Upper lobe of left lung (tissue), 6 donors: ENCODE measurements around the gene ANKS1A. TPM values are rescaled to one million over a fixed set of nuclear protein-coding genes. Genes with fewer than 3 reads are reported as not detected.
"Not testable (repeated sequence)": the region's sequence is repeated elsewhere in the genome, so short reads cannot be mapped to it uniquely, and the experiment has no call there.

Experiments used
- ATAC-seq, 2 donors: fragments of 200-7000 bp; cut with Tn5 transposase; one replicate each; pipeline ENCODE4 v1.9.1; 2022; ENCODE audit warnings: mild to moderate bottlenecking in 2 of 2, moderate library complexity in 2 of 2; ENCODE audit not compliant: low FRiP score in 2 of 2
- DNase-seq, 2 donors: peaks; one replicate each; pipeline ENCODE4 v3.0.0-alpha.2; 2019 to 2020
- H3K27ac ChIP-seq, 4 donors: fragments of 200-600 bp; sonication (generic); one replicate each; pipeline ENCODE4 v1.5.1; 2016 to 2019
- H3K27me3 ChIP-seq, 4 donors: fragments of 200-600 bp; sonication (generic); one replicate each; pipeline ENCODE4 v1.5.1; 2017 to 2019
- H3K36me3 ChIP-seq, 4 donors: fragments of 200-600 bp; sonication (generic); one replicate each; pipeline ENCODE4 v1.5.1; 2016 to 2019
- H3K4me1 ChIP-seq, 4 donors: fragments of 200-600 bp; sonication (generic); one replicate each; pipeline ENCODE4 v1.5.1; 2018 to 2019
- H3K4me3 ChIP-seq, 4 donors: fragments of 200-600 bp; sonication (generic); one replicate each; pipeline ENCODE4 v1.5.1; 2017 to 2019; ENCODE audit warnings: mild to moderate bottlenecking in 2 of 4, moderate library complexity in 1 of 4
- H3K9me3 ChIP-seq, 4 donors: fragments of 200-600 bp; sonication (generic); one replicate each; pipeline ENCODE4 v1.5.1; 2018 to 2019
- CTCF ChIP-seq, 6 experiments: fragments of 450-650 bp in 4 of 6; fragments of 200-600 bp in 2 of 6; sonication (generic) in 2 of 6; IDR thresholded peaks; one replicate each; pipeline ENCODE4 v1.5.1; 2016 to 2019; ENCODE audit warnings: antibody characterized with exemption in 6 of 6
- EP300 ChIP-seq, 4 donors: sonication (generic); formaldehyde crosslinking; IDR thresholded peaks; one replicate each; pipeline ENCODE4 v1.5.1; 2017; ENCODE audit warnings: antibody characterized with exemption in 4 of 4, control low read depth in 2 of 4
- POLR2A ChIP-seq, 4 donors: fragments of 450-650 bp; IDR thresholded peaks; one replicate each; pipeline ENCODE4 v1.5.1; 2016 to 2017; ENCODE audit warnings: antibody characterized with exemption in 4 of 4, mild to moderate bottlenecking in 2 of 4
- POLR2AphosphoS5 ChIP-seq, 2 donors: sonication (generic); formaldehyde crosslinking; IDR thresholded peaks; one replicate each; pipeline ENCODE4 v1.5.1; 2017; ENCODE audit warnings: antibody characterized with exemption in 2 of 2
- WGBS, 2 donors: methylation state at CpG; one replicate each; pipeline ENCODE4 v1.1.5; 2017 to 2018; 5-methylcytosine and 5-hydroxymethylcytosine counted together
- total RNA-seq, 6 donors: library from RNA; depleted of rRNA in 4 of 6; stranded (reverse); fragments of >200 nt in 4 of 6; gene quantifications; one replicate each; pipeline versions ENCODE4 v1.1.0 to v1.2.1, GENCODE V29; 2016 to 2021
- donor health status: DM: no; HTN: no; CAD: no; lungs with moderate emphysema.
- donor health status: DM: no; HTN: yes; CAD: no; lungs with severe emphysema.

ANKS1A gene, protein sequence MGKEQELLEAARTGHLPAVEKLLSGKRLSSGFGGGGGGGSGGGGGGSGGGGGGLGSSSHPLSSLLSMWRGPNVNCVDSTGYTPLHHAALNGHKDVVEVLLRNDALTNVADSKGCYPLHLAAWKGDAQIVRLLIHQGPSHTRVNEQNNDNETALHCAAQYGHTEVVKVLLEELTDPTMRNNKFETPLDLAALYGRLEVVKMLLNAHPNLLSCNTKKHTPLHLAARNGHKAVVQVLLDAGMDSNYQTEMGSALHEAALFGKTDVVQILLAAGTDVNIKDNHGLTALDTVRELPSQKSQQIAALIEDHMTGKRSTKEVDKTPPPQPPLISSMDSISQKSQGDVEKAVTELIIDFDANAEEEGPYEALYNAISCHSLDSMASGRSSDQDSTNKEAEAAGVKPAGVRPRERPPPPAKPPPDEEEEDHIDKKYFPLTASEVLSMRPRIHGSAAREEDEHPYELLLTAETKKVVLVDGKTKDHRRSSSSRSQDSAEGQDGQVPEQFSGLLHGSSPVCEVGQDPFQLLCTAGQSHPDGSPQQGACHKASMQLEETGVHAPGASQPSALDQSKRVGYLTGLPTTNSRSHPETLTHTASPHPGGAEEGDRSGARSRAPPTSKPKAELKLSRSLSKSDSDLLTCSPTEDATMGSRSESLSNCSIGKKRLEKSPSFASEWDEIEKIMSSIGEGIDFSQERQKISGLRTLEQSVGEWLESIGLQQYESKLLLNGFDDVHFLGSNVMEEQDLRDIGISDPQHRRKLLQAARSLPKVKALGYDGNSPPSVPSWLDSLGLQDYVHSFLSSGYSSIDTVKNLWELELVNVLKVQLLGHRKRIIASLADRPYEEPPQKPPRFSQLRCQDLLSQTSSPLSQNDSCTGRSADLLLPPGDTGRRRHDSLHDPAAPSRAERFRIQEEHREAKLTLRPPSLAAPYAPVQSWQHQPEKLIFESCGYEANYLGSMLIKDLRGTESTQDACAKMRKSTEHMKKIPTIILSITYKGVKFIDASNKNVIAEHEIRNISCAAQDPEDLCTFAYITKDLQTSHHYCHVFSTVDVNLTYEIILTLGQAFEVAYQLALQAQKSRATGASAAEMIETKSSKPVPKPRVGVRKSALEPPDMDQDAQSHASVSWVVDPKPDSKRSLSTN
- 10 to 100 TPM; 47.2 to 85.3 (median 53.5) TPM for total RNA-seq

DNA sequence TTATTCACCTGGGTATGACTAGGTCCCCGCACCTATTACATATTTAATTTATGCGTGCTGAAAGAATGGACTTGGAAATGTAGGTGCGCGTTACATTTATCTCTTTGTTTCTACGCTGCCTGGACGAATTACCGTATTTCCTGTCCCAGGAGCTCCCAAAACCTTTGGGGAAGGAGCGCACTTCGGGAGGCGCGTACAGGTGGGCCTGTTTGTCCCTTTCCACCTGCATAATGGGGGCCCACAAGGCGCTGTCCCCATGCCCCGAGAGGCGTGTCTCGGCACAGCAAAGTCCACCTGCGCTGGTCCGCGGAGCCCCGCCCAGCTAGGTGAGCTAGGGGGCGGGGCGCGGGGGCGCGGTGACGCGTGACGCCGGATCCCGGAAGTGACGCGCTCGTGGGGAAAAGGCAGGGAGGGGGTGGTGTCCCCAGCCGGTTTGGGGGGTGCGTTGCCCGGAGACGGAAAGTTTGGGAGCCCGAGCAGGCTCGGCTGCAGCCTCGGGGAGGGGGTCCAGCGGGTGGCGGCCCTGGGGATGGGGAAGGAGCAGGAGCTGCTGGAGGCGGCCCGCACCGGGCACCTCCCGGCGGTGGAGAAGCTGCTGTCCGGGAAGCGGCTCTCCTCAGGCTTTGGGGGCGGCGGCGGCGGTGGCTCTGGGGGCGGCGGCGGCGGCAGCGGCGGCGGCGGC is at the start of gene ANKS1A:
ANKS1A (plus strand) TSS at position 382 of the 682 bp plus-strand sequence; CDS start at position 530, 148 bp downstream.
- H3K27me3 ChIP-seq: no peaks in the 10 kb centered on the region
- ATAC-seq (peak; percentile 87 to 94), DNase-seq (peak; percentile 90 to 98)
- H3K27ac ChIP-seq: peak within 1 kb of the TSS; percentile 86 to 93 (median 90)
- peaks cover 29 to 55% (median 32%) of the 10 kb centered on the region in 4 donors for H3K4me1 ChIP-seq
- TF ChIP-seq POLR2A (IDR thresholded peaks at IDR 0.05) (peak in 2 of 4 donors; percentile 59 to 80), CTCF (IDR thresholded peaks at IDR 0.05) (no peak), EP300 (IDR thresholded peaks at IDR 0.05) (peak in 1 of 4 donors; percentile 8), POLR2AphosphoS5 (IDR thresholded peaks at IDR 0.05) (peak; percentile 52 to 83)
- no peaks in the 10 kb centered on the region for H3K36me3 ChIP-seq
- no peaks in the 10 kb centered on the region for H3K9me3 ChIP-seq
- 0 to 1% methylated on average over 29 to 36 of the region's 60 CpGs for WGBS, 2 donors
- peak within 1 kb of the TSS; percentile 87 to 94 (median 91) for H3K4me3 ChIP-seq

DNA sequence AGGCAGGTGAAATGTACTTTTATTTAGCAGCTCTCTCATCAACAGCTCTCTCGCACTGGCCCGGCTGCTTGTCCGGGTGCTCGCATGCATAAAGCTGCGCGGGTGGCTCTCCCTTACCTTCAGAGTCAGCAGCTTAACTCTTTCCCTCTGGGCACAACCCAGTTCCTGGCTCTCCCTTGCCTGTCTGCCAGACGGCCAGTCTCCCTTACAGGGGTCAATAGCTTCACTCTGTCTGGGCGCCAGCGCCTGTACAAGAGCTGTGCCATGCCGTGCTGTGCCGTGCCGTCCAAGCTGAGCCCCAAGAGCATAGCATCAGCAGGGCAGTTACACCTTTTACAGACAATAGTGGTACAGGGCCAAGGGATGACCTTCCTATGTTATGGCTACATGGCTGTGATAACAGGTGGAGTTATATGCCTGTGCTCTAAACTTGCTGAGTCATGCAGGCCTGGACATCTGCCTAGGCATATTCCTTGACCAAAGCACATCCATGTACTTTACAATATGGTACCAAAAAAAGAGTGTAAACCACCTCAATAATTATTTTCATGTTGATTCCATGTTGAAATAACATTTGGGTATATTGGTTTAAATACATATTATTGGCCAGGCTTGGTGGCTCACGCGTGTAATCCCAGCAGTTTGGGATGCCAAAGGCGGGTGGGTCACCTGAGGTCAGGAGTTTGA is 49.2 kb upstream of the ANKS1A start:
- WGBS, 2 donors: 96 to 97% methylated on average over 13 to 15 of the region's 15 CpGs
- TF ChIP-seq POLR2AphosphoS5 (IDR thresholded peaks at IDR 0.05) (no peak), CTCF (IDR thresholded peaks at IDR 0.05) (no peak), POLR2A (IDR thresholded peaks at IDR 0.05) (no peak), EP300 (IDR thresholded peaks at IDR 0.05) (no peak)
- H3K27ac ChIP-seq: no peak overlapping the region
- H3K4me3 ChIP-seq: no peak overlapping the region
- peaks cover 6 to 29% (median 15%) of the 10 kb centered on the region in 4 donors for H3K36me3 ChIP-seq
- ATAC-seq (peak in 1 of 2 donors; percentile 19), DNase-seq (peak in 1 of 2 donors; percentile 48)
- H3K27me3 ChIP-seq: no peaks in the 10 kb centered on the region
- H3K4me1 ChIP-seq: peaks cover 0 to 6% (median 0%) of the 10 kb centered on the region in 4 donors
- H3K9me3 ChIP-seq: no peaks in the 10 kb centered on the region

- ATAC-seq, H3K4me3 ChIP-seq, H3K27ac ChIP-seq, H3K9me3 ChIP-seq, H3K27me3 ChIP-seq, DNase-seq, H3K4me1 ChIP-seq: not testable (repeated sequence)
- H3K36me3 ChIP-seq: peaks cover 2 to 36% (median 3%) of the 10 kb centered on the region in 4 donors
- WGBS, 2 donors: 96 to 97% methylated on average over 6 of the region's 6 CpGs
Observed at GRCh38 chr6:34849066-34849465, 40.0 kb upstream of the ANKS1A start.

DNA sequence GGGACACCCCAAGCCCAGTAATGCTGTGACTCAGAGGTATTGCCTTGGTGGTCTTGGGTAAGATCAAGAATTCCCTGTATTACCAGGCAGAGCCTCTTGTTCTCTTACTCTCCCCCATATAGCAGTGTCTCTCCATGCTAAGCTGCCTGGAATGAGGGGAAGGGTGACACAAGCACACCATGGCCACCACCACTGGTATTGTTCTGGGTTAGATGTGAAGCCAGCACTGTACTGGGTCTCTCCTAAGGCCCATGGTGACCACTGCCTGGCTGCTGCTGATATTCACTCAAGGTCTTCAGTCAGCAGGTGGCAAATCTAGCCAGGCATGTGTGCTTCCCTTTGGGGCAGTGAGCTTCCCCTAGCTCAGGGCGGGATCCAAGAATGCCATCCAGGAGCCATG is 37.7 kb upstream of the ANKS1A start:
- no peak for TF ChIP-seq POLR2AphosphoS5 (IDR thresholded peaks at IDR 0.05)
- no peak for TF ChIP-seq CTCF (IDR thresholded peaks at IDR 0.05)
- TF ChIP-seq POLR2A (IDR thresholded peaks at IDR 0.05): no peak
- TF ChIP-seq EP300 (IDR thresholded peaks at IDR 0.05): no peak
- DNase-seq: no peak
- H3K36me3 ChIP-seq: peaks cover 2 to 49% (median 11%) of the 10 kb centered on the region in 4 donors
- H3K4me1 ChIP-seq: no peaks in the 10 kb centered on the region
- ATAC-seq: no peak
- H3K9me3 ChIP-seq: no peaks in the 10 kb centered on the region
- H3K27me3 ChIP-seq: no peaks in the 10 kb centered on the region
- no peak overlapping the region for H3K4me3 ChIP-seq
- H3K27ac ChIP-seq: no peak overlapping the region
- WGBS, 2 donors: 100% methylated on average over 1 of the region's 1 CpG; no CpG with 5 or more reads in 1 of the 2 donors
